COR-L47 (cell line): ENCODE data around the gene KRTCAP2.
"Not testable (repeated sequence)": the region's sequence is repeated elsewhere in the genome, so short reads cannot be mapped to it uniquely, and the experiment has no call there.

Source experiments
- DNase-seq: peaks from one replicate; lab custom pipeline; 2025; lab: John Stamatoyannopoulos, UW

KRTCAP2 gene

GRCh38 chr1:155172732-155173477 is at the start of gene KRTCAP2:
TSS of gene KRTCAP2 (minus strand) at chr1:155173304. CDS start at chr1:155173224, 80 bp downstream.
- peak; percentile 94 for DNase-seq

GRCh38 chr1:155220211-155220965 is 47.3 kb upstream of the KRTCAP2 start:
- not testable (repeated sequence) for DNase-seq

- no peak for DNase-seq
Measured at GRCh38 chr1:155219592-155220031, 46.5 kb upstream of the KRTCAP2 start.

GRCh38 chr1:155218854-155219591 is 45.9 kb upstream of the KRTCAP2 start:
- peak; percentile 6 for DNase-seq

- DNase-seq, result not testable (repeated sequence)
Measured at GRCh38 chr1:155214702-155215101, 41.6 kb upstream of the KRTCAP2 start.

- not testable (repeated sequence) for DNase-seq
Measured at GRCh38 chr1:155212051-155212440, 38.9 kb upstream of the KRTCAP2 start.

- DNase-seq, result not testable (repeated sequence)
Measured at GRCh38 chr1:155211381-155212050, 38.4 kb upstream of the KRTCAP2 start.

- no peak for DNase-seq
Measured at GRCh38 chr1:155210314-155211104, 37.4 kb upstream of the KRTCAP2 start.

- DNase-seq, result no peak
Measured at GRCh38 chr1:155209312-155209721, 36.2 kb upstream of the KRTCAP2 start.

GRCh38 chr1:155208541-155209311 is 35.6 kb upstream of the KRTCAP2 start, which contains the start of gene MTX1:
TSS of gene MTX1 (plus strand) at chr1:155208695. CDS start at chr1:155208805, 110 bp downstream.
- peak; percentile 73 for DNase-seq

- DNase-seq, result peak; percentile 57
Measured at GRCh38 chr1:155207806-155208540, 34.9 kb upstream of the KRTCAP2 start, which contains the start of gene THBS3. TSS of gene THBS3 (minus strand) at chr1:155207897. CDS start at chr1:155207876, 21 bp downstream.

GRCh38 chr1:155206891-155207805 is 34.0 kb upstream of the KRTCAP2 start:
- DNase-seq, result peak; percentile 80

GRCh38 chr1:155205969-155206593 is 33.0 kb upstream of the KRTCAP2 start:
- DNase-seq, result no peak

- no peak for DNase-seq
Measured at GRCh38 chr1:155205035-155205434, 31.9 kb upstream of the KRTCAP2 start.

GRCh38 chr1:155202731-155203515 is 29.8 kb upstream of the KRTCAP2 start:
- no peak for DNase-seq

GRCh38 chr1:155202198-155202597 is 29.1 kb upstream of the KRTCAP2 start:
- DNase-seq, result no peak

GRCh38 chr1:155200920-155201319 is 27.8 kb upstream of the KRTCAP2 start:
- DNase-seq, result no peak
